DMS53 (cell line): ENCODE measurements around the gene FMN1.

ENCODE experiments used
- DNase-seq: peaks from one replicate; lab custom pipeline; 2025; lab: John Stamatoyannopoulos, UW

FMN1 gene

GRCh38 chr15:33154351-33155166, 40.0 kb downstream of the FMN1 start:
- no peak for DNase-seq

GRCh38 chr15:33153548-33153947, 41.0 kb downstream of the FMN1 start:
- DNase-seq: no peak

GRCh38 chr15:33152502-33153109, 41.9 kb downstream of the FMN1 start:
- peak; percentile 25 for DNase-seq

GRCh38 chr15:33150971-33151370, 43.5 kb downstream of the FMN1 start:
- DNase-seq: no peak

GRCh38 chr15:33150431-33150941, 44.0 kb downstream of the FMN1 start:
- DNase-seq: no peak

- DNase-seq: no peak
These were observed 44.6 kb downstream of the FMN1 start for GRCh38 chr15:33149919-33150318.

GRCh38 chr15:33148129-33148751, 46.3 kb downstream of the FMN1 start:
- DNase-seq: no peak

- DNase-seq: no peak
These were observed 48.5 kb downstream of the FMN1 start for GRCh38 chr15:33146051-33146450.

- DNase-seq: peak; percentile 65
These were observed 49.1 kb downstream of the FMN1 start for GRCh38 chr15:33145447-33145846.

GRCh38 chr15:33142708-33143107, 51.8 kb downstream of the FMN1 start:
- DNase-seq: peak; percentile 48

GRCh38 chr15:33138000-33138399, 56.5 kb downstream of the FMN1 start:
- DNase-seq: no peak

GRCh38 chr15:33137101-33137500, 57.4 kb downstream of the FMN1 start:
- DNase-seq: no peak

- DNase-seq: no peak
These were observed 58.2 kb downstream of the FMN1 start for GRCh38 chr15:33136353-33136752.

GRCh38 chr15:33135355-33135781, 59.1 kb downstream of the FMN1 start:
- DNase-seq: no peak

GRCh38 chr15:33132722-33133345, 61.7 kb downstream of the FMN1 start:
- peak; percentile 64 for DNase-seq

GRCh38 chr15:33132233-33132580, 62.3 kb downstream of the FMN1 start:
- no peak for DNase-seq

- DNase-seq: no peak
These were observed 62.8 kb downstream of the FMN1 start for GRCh38 chr15:33131552-33132232.

GRCh38 chr15:33126559-33127290, 67.8 kb downstream of the FMN1 start:
- peak; percentile 93 for DNase-seq

- peak; percentile 51 for DNase-seq
These were observed 68.5 kb downstream of the FMN1 start for GRCh38 chr15:33125894-33126537.

- no peak for DNase-seq
These were observed 69.7 kb downstream of the FMN1 start for GRCh38 chr15:33124811-33125210.

- DNase-seq: no peak
These were observed 70.2 kb downstream of the FMN1 start for GRCh38 chr15:33124279-33124678.
